Suprapubic skin (tissue), 4 donors: ENCODE results near the gene PREX1. TPM values are rescaled to one million over a fixed set of nuclear protein-coding genes. Genes with fewer than 3 reads are reported as not detected.

Experiments used
- DNase-seq, 2 donors: peaks; one replicate each; pipeline ENCODE4 v3.0.0-alpha.2; 2019; ENCODE audit warnings: low spot score in 2 of 2
- H3K27ac ChIP-seq: fragments of 200-600 bp; sonication (generic); one replicate; pipeline ENCODE4 v1.5.1; 2019
- H3K27me3 ChIP-seq: fragments of 200-600 bp; sonication (generic); one replicate; pipeline ENCODE4 v1.5.1; 2019
- H3K36me3 ChIP-seq: fragments of 200-600 bp; sonication (generic); one replicate; pipeline ENCODE4 v1.5.1; 2019
- H3K4me1 ChIP-seq: fragments of 200-600 bp; sonication (generic); one replicate; pipeline ENCODE4 v1.5.1; 2019
- H3K4me3 ChIP-seq: fragments of 200-600 bp; sonication (generic); one replicate; pipeline ENCODE4 v1.5.1; 2019; ENCODE audit warnings: mild to moderate bottlenecking
- H3K9me3 ChIP-seq: fragments of 200-600 bp; sonication (generic); one replicate; pipeline ENCODE4 v1.5.1; 2019
- EP300 ChIP-seq: sonication (generic); formaldehyde crosslinking; IDR thresholded peaks from one replicate; pipeline ENCODE4 v1.6.1; 2017; ENCODE audit warnings: antibody characterized with exemption
- POLR2A ChIP-seq, 2 donors: fragments of 450-650 bp; IDR thresholded peaks; one replicate each; pipeline ENCODE4 v1.6.1; 2017; ENCODE audit warnings: antibody characterized with exemption in 2 of 2, mild to moderate bottlenecking in 2 of 2, moderate library complexity in 2 of 2
- POLR2AphosphoS5 ChIP-seq, 3 donors: sonication (generic); formaldehyde crosslinking; IDR thresholded peaks; one replicate each; pipeline ENCODE4 v1.6.1; 2017; ENCODE audit warnings: antibody characterized with exemption in 3 of 3
- WGBS: methylation state at CpG from one replicate; pipeline ENCODE4 v1.1.5; 2018; 5-methylcytosine and 5-hydroxymethylcytosine counted together
- total RNA-seq, 4 donors: library from RNA; depleted of rRNA; stranded (reverse); fragments of >200 nt; gene quantifications; one replicate each; pipeline ENCODE4 v1.1.0, GENCODE V29; 2016
- TF ChIP-seq, protein P1 (sequence below), 2 donors: fragments of 200-600 bp in 1 of 2; fragments of 450-650 bp in 1 of 2; sonication (generic) in 1 of 2; IDR thresholded peaks; one replicate each; pipeline ENCODE4 v1.5.1; 2016 to 2019; ENCODE audit warnings: antibody characterized with exemption in 2 of 2, mild to moderate bottlenecking in 1 of 2, moderate library complexity in 1 of 2

Gene PREX1
- total RNA-seq, 4 donors from 2014 or later = 4.7 to 15.1 (median 10.2) TPM

DNA sequence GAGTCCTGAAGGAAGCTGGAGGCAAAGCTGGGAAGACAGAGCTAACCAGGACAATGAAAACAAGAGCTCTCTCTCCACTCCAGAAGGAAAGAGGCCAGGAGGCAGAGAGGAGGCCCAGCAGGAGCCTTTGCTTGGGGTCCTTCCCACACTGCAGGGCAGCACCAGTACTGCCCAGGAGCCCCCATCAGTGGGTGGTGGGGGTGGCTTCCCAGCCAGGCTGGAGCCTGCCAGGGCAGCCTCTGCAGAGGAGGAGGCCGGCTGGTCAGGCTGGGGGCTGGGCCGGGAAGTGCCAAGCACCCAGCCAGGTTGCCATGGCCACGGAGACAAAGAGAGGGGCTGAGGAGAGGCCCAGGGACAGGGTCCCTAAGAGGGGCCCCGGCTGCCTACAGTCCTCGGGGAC lies 33.4 kb downstream of the PREX1 start:
- Histone ChIP-seq H3K27ac (no peak overlapping the region), H3K27me3 (no peaks in the 10 kb centered on the region), H3K36me3 (no peaks in the 10 kb centered on the region), H3K9me3 (no peaks in the 10 kb centered on the region), H3K4me3 (no peak overlapping the region), H3K4me1 (peaks cover 18% of the 10 kb centered on the region)
- no peak for DNase-seq
- 60% methylated on average over 5 of the region's 5 CpGs for WGBS
- TF ChIP-seq EP300 (no peak), POLR2AphosphoS5 (IDR thresholded peaks at IDR 0.05) (no peak), POLR2A (IDR thresholded peaks at IDR 0.05) (no peak)
- TF ChIP-seq, protein P1, sequence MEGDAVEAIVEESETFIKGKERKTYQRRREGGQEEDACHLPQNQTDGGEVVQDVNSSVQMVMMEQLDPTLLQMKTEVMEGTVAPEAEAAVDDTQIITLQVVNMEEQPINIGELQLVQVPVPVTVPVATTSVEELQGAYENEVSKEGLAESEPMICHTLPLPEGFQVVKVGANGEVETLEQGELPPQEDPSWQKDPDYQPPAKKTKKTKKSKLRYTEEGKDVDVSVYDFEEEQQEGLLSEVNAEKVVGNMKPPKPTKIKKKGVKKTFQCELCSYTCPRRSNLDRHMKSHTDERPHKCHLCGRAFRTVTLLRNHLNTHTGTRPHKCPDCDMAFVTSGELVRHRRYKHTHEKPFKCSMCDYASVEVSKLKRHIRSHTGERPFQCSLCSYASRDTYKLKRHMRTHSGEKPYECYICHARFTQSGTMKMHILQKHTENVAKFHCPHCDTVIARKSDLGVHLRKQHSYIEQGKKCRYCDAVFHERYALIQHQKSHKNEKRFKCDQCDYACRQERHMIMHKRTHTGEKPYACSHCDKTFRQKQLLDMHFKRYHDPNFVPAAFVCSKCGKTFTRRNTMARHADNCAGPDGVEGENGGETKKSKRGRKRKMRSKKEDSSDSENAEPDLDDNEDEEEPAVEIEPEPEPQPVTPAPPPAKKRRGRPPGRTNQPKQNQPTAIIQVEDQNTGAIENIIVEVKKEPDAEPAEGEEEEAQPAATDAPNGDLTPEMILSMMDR (IDR thresholded peaks at IDR 0.05) = no peak

DNA sequence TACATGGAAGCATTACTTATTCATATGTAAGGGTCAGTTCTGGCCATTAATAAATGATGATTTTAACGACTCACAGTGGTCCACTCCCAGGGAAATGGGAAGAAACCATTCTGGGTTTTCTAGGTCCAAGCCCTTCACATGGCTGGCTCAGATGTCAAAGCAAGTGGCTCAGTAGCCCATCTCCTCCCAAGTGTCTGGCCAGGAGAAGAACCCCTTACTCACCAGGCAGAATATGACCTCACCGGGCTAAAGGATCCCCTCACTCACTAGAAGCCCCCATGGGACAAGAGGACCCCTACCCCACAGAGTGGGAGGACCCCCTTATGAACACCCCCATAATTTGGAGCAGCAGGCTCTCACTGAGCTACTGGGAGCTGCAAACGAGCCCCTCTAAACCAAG lies 34.0 kb downstream of the PREX1 start:
- 79% methylated on average over 2 of the region's 3 CpGs for WGBS
- no peak for DNase-seq

DNA sequence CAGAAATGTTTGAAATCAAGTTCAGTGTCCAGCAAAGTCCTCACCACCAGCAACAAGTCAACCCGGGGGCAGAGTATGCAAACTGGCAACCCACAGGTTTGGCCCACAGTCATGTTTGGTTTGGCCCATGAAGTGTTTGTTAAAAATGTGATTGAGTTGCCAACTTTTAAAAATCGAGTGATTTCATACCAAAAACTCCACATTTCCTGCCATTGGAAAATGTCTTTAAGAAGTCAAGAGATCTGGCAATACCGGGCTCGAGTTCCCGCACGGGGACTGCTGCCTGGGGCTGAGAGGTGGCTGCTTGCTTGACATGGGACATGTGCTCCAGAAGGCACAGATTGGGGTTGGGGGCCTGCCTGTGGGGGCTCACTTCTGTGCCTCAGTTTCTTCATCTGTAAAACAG lies 36.1 kb downstream of the PREX1 start:
- no peak overlapping the region for H3K27ac ChIP-seq
- H3K9me3 ChIP-seq = no peaks in the 10 kb centered on the region
- peaks cover 32% of the 10 kb centered on the region for H3K4me1 ChIP-seq
- DNase-seq = no peak
- WGBS = 43% methylated on average over 6 of the region's 6 CpGs
- no peaks in the 10 kb centered on the region for H3K27me3 ChIP-seq
- no peak for TF ChIP-seq POLR2A (IDR thresholded peaks at IDR 0.05)
- H3K4me3 ChIP-seq = no peak overlapping the region
- no peaks in the 10 kb centered on the region for H3K36me3 ChIP-seq

More for the DNA sequence above, 34.0 kb downstream of the PREX1 start:
- Histone ChIP-seq H3K9me3 (no peaks in the 10 kb centered on the region), H3K36me3 (no peaks in the 10 kb centered on the region), H3K27ac (no peak overlapping the region), H3K4me1 (peaks cover 18% of the 10 kb centered on the region), H3K4me3 (no peak overlapping the region), H3K27me3 (no peaks in the 10 kb centered on the region)
- TF ChIP-seq, protein P1 (IDR thresholded peaks at IDR 0.05) = no peak
- TF ChIP-seq POLR2A (IDR thresholded peaks at IDR 0.05) (no peak), POLR2AphosphoS5 (IDR thresholded peaks at IDR 0.05) (no peak), EP300 (no peak)

DNA sequence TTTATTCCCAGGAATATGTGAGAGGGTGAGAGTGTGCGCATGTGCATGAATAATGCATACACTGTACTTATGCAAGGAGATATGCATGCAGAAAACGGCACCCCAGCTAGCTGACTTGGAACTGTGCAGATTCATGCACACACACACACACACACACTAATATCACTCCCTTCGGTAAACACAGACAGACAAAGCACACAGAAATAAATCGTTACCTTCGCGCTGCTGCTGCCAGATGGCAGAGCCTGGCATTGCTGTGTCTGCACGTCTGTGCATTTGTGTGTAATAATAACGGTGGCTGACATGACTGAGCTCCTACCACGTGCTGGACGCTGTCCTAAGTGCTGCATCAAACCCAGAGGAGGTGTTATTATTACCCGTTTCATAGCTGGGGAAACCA lies 36.8 kb downstream of the PREX1 start:
- no peaks in the 10 kb centered on the region for H3K36me3 ChIP-seq
- TF ChIP-seq POLR2A (IDR thresholded peaks at IDR 0.05) = no peak
- TF ChIP-seq, protein P1 (IDR thresholded peaks at IDR 0.05) = no peak
- no peak for TF ChIP-seq POLR2AphosphoS5 (IDR thresholded peaks at IDR 0.05)
- no peak for TF ChIP-seq EP300
- H3K27ac ChIP-seq = no peak overlapping the region
- no peaks in the 10 kb centered on the region for H3K27me3 ChIP-seq
- 49% methylated on average over 10 of the region's 11 CpGs for WGBS
- H3K4me3 ChIP-seq = no peak overlapping the region
- H3K9me3 ChIP-seq = no peaks in the 10 kb centered on the region
- peaks cover 37% of the 10 kb centered on the region for H3K4me1 ChIP-seq
- DNase-seq = no peak

DNA sequence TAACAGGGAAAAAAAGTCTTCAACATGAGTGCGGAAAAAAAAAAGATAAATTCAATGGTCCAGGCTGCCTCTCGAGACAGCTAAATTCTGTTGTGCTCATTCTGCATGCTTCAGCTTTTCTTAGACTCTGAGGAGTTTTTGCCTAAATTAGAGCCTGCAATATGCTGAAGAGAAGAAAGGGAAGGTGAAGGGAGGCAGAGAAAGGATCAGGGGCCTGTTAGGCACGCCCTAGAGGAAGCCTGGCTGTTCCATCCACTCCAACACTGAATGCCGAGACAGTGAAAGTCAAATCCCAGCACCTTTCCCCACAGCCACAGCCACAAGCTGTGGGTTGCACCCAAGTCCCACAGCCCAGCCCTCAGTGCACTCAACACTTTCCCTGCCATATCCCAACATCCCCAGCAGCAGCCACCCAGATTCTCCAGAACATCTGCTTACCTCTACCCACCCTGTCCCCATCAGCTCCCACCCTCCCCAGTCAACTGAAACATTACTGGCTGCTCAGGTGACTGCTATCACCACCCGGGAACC lies 37.3 kb downstream of the PREX1 start:
- no peaks in the 10 kb centered on the region for H3K27me3 ChIP-seq
- TF ChIP-seq POLR2AphosphoS5 (IDR thresholded peaks at IDR 0.05) = no peak
- no peak for TF ChIP-seq EP300
- TF ChIP-seq POLR2A (IDR thresholded peaks at IDR 0.05) = no peak
- TF ChIP-seq, protein P1 (IDR thresholded peaks at IDR 0.05) = no peak
- 49% methylated on average over 5 of the region's 5 CpGs for WGBS
- H3K9me3 ChIP-seq = no peaks in the 10 kb centered on the region
- no peak overlapping the region for H3K4me3 ChIP-seq
- no peaks in the 10 kb centered on the region for H3K36me3 ChIP-seq
- peaks cover 39% of the 10 kb centered on the region for H3K4me1 ChIP-seq
- DNase-seq = no peak
- no peak overlapping the region for H3K27ac ChIP-seq
